ENCODE data around the gene SMYD3. TPM values are rescaled to one million over a fixed set of nuclear protein-coding genes. Genes with fewer than 3 reads are reported as not detected.

Gene SMYD3
- total RNA-seq, 2 experiments from 2014 or later = 22.6 to 24.6 TPM

GRCh38 chr1:245835386-245835785, 671.7 kb downstream of the SMYD3 start:
- Mint-ChIP-seq H3K9me3 (no peaks in the 10 kb centered on the region), H3K4me1 (ENCODE audit: low read depth) (no peaks in the 10 kb centered on the region), H3K36me3 (ENCODE audit: low read depth) (peaks cover 4% of the 10 kb centered on the region), H3K4me3 (no peak overlapping the region), H3K27me3 (no peaks in the 10 kb centered on the region), H3K27ac (no peak overlapping the region)
- TF ChIP-seq CTCF (IDR thresholded peaks at IDR 0.05) = no peak
- DNase-seq (no peak), ATAC-seq (no peak)
- POLR2A ChIA-PET = no interaction called here
- intact Hi-C loops (cut with micrococcal nuclease) = no loop called here
- CTCF ChIA-PET = no interaction called here

GRCh38 chr1:245834002-245834401, 673.1 kb downstream of the SMYD3 start:
- Mint-ChIP-seq H3K27ac (no peak overlapping the region), H3K4me1 (ENCODE audit: low read depth) (no peaks in the 10 kb centered on the region), H3K4me3 (no peak overlapping the region), H3K27me3 (no peaks in the 10 kb centered on the region), H3K36me3 (ENCODE audit: low read depth) (peaks cover 4% of the 10 kb centered on the region), H3K9me3 (no peaks in the 10 kb centered on the region)
- DNase-seq (no peak), ATAC-seq (no peak)
- ChIA-PET POLR2A (no interaction called here), CTCF (no interaction called here)
- intact Hi-C loops (cut with micrococcal nuclease) = no loop called here
- TF ChIP-seq CTCF (IDR thresholded peaks at IDR 0.05) = no peak

GRCh38 chr1:245832771-245833527, 674.1 kb downstream of the SMYD3 start:
- intact Hi-C loops (cut with micrococcal nuclease) = no loop called here
- peaks cover 4% of the 10 kb centered on the region for H3K36me3 Mint-ChIP-seq (ENCODE audit: low read depth)
- DNase-seq (no peak), ATAC-seq (no peak)
- no peaks in the 10 kb centered on the region for H3K9me3 Mint-ChIP-seq
- ChIA-PET CTCF (no interaction called here), POLR2A (no interaction called here)
- H3K4me3 Mint-ChIP-seq = no peak overlapping the region
- no peaks in the 10 kb centered on the region for H3K27me3 Mint-ChIP-seq
- TF ChIP-seq CTCF (IDR thresholded peaks at IDR 0.05) = no peak
- no peaks in the 10 kb centered on the region for H3K4me1 Mint-ChIP-seq (ENCODE audit: low read depth)
- H3K27ac Mint-ChIP-seq = no peak overlapping the region

DNA sequence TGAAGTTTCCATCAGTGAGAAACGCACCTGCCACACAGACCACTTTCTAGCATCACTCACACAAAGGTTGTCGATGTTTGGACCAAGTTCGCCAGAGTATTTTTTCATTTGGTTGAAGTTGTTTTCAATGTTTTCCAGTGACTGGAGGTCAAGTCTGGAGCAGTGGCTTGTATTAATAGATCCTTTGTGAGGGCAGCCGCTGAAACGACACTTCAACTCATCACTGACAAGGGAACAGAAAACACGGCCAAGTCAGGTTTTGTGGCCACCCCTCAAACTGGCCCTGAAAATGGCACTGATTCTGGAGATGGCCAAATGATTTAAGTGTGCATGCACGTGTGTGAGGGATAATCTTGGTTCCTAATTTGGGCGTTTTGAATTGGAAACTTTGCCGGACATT, 675.6 kb downstream of the SMYD3 start:
- Mint-ChIP-seq H3K9me3 (no peaks in the 10 kb centered on the region), H3K4me1 (ENCODE audit: low read depth) (no peaks in the 10 kb centered on the region), H3K4me3 (no peak overlapping the region), H3K27me3 (no peaks in the 10 kb centered on the region), H3K27ac (no peak overlapping the region), H3K36me3 (ENCODE audit: low read depth) (peaks cover 7% of the 10 kb centered on the region)
- ChIA-PET POLR2A (no interaction called here), CTCF (no interaction called here)
- intact Hi-C loops (cut with micrococcal nuclease) = no loop called here
- no peak for TF ChIP-seq CTCF (IDR thresholded peaks at IDR 0.05)
- DNase-seq (no peak), ATAC-seq (no peak)

DNA sequence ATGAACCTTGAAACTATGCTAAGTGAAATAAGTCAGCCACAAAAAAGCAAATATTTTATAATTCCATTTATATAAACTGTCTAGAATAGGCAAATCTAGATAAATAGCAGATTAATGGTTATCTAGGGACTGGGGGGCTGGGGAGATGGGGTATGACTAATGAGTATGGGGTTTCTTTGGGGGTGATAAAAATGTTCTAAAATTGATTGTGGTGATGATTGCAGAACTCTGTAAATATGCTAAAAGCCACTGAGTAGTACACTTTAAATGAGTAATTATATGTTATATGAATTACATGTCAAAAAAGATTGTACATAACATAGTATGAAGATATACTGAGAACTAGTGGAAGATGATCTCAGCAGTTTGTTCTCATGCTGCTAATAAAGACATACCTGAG, 677.3 kb downstream of the SMYD3 start:
- Mint-ChIP-seq H3K36me3 (ENCODE audit: low read depth) (peaks cover 14% of the 10 kb centered on the region), H3K9me3 (peaks cover 4% of the 10 kb centered on the region), H3K27ac (no peak overlapping the region), H3K4me3 (no peak overlapping the region), H3K27me3 (no peaks in the 10 kb centered on the region), H3K4me1 (ENCODE audit: low read depth) (no peaks in the 10 kb centered on the region)
- ChIA-PET POLR2A (interaction anchor here (0.7 kb wide), 1 partner anchor 115 kb away, joined by 3 read pairs; no protein-coding TSS in a partner anchor), CTCF (no interaction called here)
- TF ChIP-seq CTCF (IDR thresholded peaks at IDR 0.05) = no peak
- intact Hi-C loops (cut with micrococcal nuclease) = no loop called here
- no peak for DNase-seq
- no peak for ATAC-seq
